Measurements from ENCODE around the gene TNFRSF17. TPM values are rescaled to one million over a fixed set of nuclear protein-coding genes. Genes with fewer than 3 reads are reported as not detected.

TNFRSF17 gene
- total and polyA plus RNA-seq, 2 of the 13 experiments (the other 11 are each of a cell fraction or from before 2014, with no cell fraction given): not detected

- TF ChIP-seq ZNF407 (CRISPR knock-in tag; IDR thresholded peaks at IDR 0.05; ENCODE audit: not compliant biosample characterization) (no peak), FOXK2 (IDR thresholded peaks at IDR 0.05) (no peak), NFKBIZ (CRISPR knock-in tag; IDR thresholded peaks at IDR 0.05) (0 out of 2 replicates have a peak, but pooled peaks have one; percentile 28), HOMEZ (CRISPR knock-in tag; IDR thresholded peaks at IDR 0.05; ENCODE audit: low read depth) (0 out of 2 replicates have a peak, but pooled peaks have one; percentile 12), ZNF607 (CRISPR knock-in tag; IDR thresholded peaks at IDR 0.05; ENCODE audit: borderline replicate concordance) (no peak; the same call in 1 of the 2 replicates), ZMYM2 (CRISPR knock-in tag; IDR thresholded peaks at IDR 0.05) (0 out of 2 replicates have a peak, but pooled peaks have one; percentile 34), ZBTB1 (CRISPR knock-in tag; IDR thresholded peaks at IDR 0.05; ENCODE audit: borderline replicate concordance) (no peak), MEIS2 (CRISPR knock-in tag; IDR thresholded peaks at IDR 0.05) (0 out of 2 replicates have a peak, but pooled peaks have one; percentile 65), ZNF605 (CRISPR knock-in tag; IDR thresholded peaks at IDR 0.05) (no peak; the same call in 1 of the 2 replicates), ARID3A (IDR thresholded peaks at IDR 0.05; ENCODE audit: low read depth, low read length) (peak; percentile 55; the same call in 1 of the 2 replicates), HDAC2 (CRISPR knock-in tag; IDR thresholded peaks at IDR 0.05) (no peak), ZFP36L2 (CRISPR knock-in tag; IDR thresholded peaks at IDR 0.05) (no peak), FOXA1 (IDR thresholded peaks at IDR 0.05) (no peak), FOXA1 (CRISPR knock-in tag; IDR thresholded peaks at IDR 0.05) (no peak), THAP9 (CRISPR knock-in tag; IDR thresholded peaks at IDR 0.05; ENCODE audit: borderline replicate concordance) (peak; percentile 64; the same call in 1 of the 2 replicates), HMG20A (CRISPR knock-in tag; IDR thresholded peaks at IDR 0.05; ENCODE audit: borderline replicate concordance) (no peak), HOXA5 (CRISPR knock-in tag; IDR thresholded peaks at IDR 0.05) (peak; percentile 62)
Observed at GRCh38 chr16:11972128-11972527, 7.1 kb downstream of the TNFRSF17 start (continued).

Measured in HepG2 (cell line).